ENCODE results near the gene CERS6.

CERS6 gene

DNA sequence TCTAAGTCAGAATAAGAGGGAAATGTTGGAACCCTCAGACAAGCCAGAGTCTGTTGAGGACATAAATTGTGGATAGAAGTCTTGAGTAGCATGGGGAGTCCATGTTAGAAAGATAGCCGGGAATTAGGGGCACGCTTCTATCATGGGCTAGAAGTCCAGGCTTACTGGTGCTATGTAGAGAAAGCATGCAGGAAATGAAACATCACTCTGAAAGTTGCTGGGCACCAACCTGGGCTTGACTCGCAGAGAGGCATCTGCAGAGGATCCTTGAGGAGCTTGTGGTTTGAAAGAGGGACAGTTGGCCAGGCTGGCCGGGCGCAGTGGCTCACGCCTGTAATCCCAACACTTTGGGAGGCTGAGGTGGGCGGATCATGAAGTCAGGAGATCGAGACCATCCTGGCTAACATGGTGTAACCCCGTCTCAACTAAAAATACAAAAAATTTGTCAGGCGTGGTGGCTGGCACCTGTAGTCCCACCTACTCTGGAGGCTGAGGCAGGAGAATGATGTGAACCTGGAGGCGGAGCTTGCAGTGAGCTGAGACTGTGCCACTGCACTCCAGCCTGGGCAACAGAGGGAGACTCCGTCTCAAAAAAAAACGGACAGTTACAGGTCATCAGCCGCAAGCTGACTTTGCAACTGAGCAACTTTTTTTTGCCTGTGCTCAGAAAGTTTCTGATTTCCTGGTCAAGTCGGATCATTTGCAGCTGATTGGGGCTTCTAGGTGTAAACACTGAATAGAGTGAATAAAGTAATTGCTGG is 24.9 kb downstream of the CERS6 start:
- no peak for TF ChIP-seq CTCF (IDR thresholded peaks at IDR 0.05; ENCODE audit: low read depth, low read length)
- no peak for DNase-seq
- Histone ChIP-seq H3K27me3 (ENCODE audit: insufficient read depth, low read depth, severe bottlenecking) (no peaks in the 10 kb centered on the region), H3K27ac (no peak overlapping the region), H3K36me3 (no peaks in the 10 kb centered on the region), H3K4me3 (ENCODE audit: low read depth, low read length) (no peak overlapping the region), H3K9me3 (ENCODE audit: severe bottlenecking) (no peaks in the 10 kb centered on the region)

DNA sequence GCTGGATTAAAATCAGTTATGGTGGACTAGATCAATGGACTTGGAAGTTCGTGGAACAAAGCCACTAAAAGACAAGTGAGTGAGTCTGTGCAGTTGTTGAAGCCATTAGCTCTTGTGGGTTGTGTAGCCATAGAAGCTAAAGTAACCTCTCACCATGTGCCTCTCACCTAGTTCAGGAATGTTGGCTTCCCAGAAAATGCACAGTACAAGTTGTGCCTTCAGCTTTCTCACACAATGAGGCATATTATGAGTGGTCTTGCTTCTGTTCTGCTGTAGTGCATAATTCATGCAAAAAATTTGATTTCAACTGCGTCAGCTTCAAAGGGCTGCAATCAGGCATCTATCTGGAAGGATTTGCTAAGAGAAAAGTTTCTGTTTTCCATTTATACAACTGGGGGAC is 26.2 kb downstream of the CERS6 start:
- H3K27ac ChIP-seq = no peak overlapping the region
- no peak for DNase-seq
- TF ChIP-seq CTCF (IDR thresholded peaks at IDR 0.05; ENCODE audit: low read depth, low read length) = no peak
- no peaks in the 10 kb centered on the region for H3K27me3 ChIP-seq (ENCODE audit: insufficient read depth, low read depth, severe bottlenecking)
- H3K36me3 ChIP-seq = no peaks in the 10 kb centered on the region
- H3K4me3 ChIP-seq (ENCODE audit: low read depth, low read length) = no peak overlapping the region
- no peaks in the 10 kb centered on the region for H3K9me3 ChIP-seq (ENCODE audit: severe bottlenecking)

DNA sequence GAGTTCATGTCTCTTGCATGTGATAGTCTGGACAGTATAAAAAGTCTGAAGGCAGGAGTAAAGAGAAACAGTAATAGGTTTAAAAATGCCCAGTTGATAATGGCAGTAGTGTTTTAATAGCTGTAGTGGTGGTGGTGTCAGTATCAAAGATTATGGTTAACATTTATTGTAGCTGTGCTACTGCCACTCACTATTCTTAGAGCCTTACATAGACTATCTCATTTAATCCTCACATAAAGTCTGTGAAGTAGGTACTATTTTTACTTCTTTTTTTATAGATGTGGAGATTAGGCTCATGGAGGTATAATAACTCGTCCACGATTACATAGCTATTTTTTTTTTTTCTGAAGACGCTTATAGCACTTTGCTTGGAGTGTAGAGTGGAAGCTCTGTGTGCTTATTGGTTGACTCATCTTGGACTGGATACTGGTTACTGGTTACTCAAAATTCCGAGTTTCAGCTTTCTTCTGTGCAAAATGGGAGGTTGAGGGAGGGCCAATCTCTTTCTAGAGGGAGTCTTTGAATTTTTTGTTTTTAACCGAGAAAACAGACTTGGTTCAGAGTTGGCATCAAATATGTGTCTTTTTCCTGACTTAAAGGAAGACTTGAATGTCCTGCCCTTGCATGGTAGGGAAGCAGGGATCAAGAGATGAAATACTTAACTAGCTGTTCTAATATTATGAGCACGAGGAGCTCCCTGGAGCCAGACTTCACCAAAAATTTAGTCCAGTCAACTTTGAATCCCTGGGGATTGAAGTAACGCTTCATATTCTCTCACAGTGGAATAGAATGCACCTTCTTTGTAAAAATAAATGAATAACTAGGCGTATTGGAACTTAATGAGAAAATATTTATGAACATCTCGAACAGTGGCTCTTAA is 27.1 kb downstream of the CERS6 start:
- no peak overlapping the region for H3K27ac ChIP-seq
- no peaks in the 10 kb centered on the region for H3K9me3 ChIP-seq (ENCODE audit: severe bottlenecking)
- H3K36me3 ChIP-seq = no peaks in the 10 kb centered on the region
- TF ChIP-seq CTCF (IDR thresholded peaks at IDR 0.05; ENCODE audit: low read depth, low read length) = no peak
- no peak overlapping the region for H3K4me3 ChIP-seq (ENCODE audit: low read depth, low read length)
- no peak for DNase-seq
- no peaks in the 10 kb centered on the region for H3K27me3 ChIP-seq (ENCODE audit: insufficient read depth, low read depth, severe bottlenecking)

DNA sequence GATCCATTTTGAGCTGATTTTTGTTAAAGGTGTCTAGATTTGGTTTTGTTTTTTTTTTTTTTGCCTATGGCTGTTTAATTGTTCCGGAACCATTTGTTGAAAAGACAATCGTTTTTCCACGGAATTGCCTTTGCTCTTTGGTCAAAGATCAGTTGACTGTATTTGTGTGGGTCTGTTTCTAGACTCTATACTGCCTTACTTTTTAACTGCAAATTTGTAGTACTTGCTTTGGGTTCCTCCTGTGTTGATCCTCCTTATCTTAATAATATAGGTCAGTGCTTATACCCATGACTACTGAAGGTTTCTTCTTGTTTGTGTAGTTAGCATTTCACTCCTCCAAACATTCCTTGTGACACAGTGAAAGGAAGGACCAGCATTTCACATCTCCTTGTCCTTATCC is 30.4 kb downstream of the CERS6 start:
- no peak overlapping the region for H3K4me3 ChIP-seq (ENCODE audit: low read depth, low read length)
- H3K36me3 ChIP-seq = no peaks in the 10 kb centered on the region
- H3K27me3 ChIP-seq (ENCODE audit: insufficient read depth, low read depth, severe bottlenecking) = no peaks in the 10 kb centered on the region
- DNase-seq = no peak
- TF ChIP-seq CTCF (IDR thresholded peaks at IDR 0.05; ENCODE audit: low read depth, low read length) = no peak
- H3K27ac ChIP-seq = no peak overlapping the region
- H3K9me3 ChIP-seq (ENCODE audit: severe bottlenecking) = no peaks in the 10 kb centered on the region

DNA sequence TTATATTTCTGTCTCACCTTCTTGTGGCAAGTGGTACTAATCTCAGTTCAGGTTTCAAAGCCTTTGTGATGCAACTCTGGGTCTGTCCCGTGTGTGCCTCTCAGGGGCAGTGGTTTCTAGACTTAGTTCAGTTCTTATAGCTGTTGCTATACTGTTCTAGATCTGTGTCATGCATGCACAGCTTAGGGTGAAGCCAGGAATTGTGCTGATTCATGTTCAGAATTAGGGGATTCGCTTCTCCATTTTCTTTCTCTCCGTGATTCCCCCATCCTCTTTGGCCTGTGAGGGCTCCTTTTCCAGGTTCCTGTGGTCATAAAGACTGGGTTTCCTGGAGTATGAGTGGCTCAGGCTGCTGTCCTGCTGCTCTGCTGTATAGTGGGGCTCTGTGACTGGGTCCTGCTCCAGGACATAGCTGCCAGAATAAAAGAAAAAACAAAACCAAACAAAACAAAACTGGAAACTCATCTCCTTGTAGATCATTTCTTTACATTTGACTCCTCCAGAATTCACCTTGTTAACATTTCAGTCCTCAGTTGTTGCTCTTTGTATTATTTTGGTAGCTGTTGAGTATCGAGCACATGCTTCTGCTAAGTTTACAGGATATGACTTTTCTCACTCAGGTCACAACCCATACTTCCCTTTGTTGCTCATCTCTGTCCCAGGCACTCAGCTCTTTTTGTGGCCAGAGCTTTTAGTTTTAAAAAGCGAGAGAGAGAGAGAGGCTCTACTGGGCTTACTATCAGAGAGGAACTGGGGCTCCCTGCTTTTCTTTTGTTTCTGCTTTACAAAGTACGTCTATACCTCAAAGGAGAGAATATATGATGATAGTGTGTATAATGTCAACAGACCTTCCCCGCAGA is 34.2 kb downstream of the CERS6 start:
- no peaks in the 10 kb centered on the region for H3K27me3 ChIP-seq (ENCODE audit: insufficient read depth, low read depth, severe bottlenecking)
- H3K4me3 ChIP-seq (ENCODE audit: low read depth, low read length) = no peak overlapping the region

More for the DNA sequence above, 34.2 kb downstream of the CERS6 start:
- H3K36me3 ChIP-seq = no peaks in the 10 kb centered on the region
- H3K27ac ChIP-seq = no peak overlapping the region
- DNase-seq = no peak
- no peak for TF ChIP-seq CTCF (IDR thresholded peaks at IDR 0.05; ENCODE audit: low read depth, low read length)
- no peaks in the 10 kb centered on the region for H3K9me3 ChIP-seq (ENCODE audit: severe bottlenecking)
